ENCODE measurements around the gene RIMS4. TPM values are rescaled to one million over a fixed set of nuclear protein-coding genes. Genes with fewer than 3 reads are reported as not detected.

RIMS4 gene
- total and polyA plus RNA-seq, 7 donors: 0.01 to 0.73 (median 0.16) TPM

GRCh38 chr20:44810061-44810390 lies 320 bp downstream of the RIMS4 start:
- intact Hi-C loops (cut with DNase I): loop anchor here in 1 of 2 donors (5.0 kb wide), 1 partner anchor 63 kb away; the partner anchor contains the start of gene KCNK15
- no peak for ATAC-seq
- H3K9me3 ChIP-seq: peaks cover 10% of the 10 kb centered on the region
- TF ChIP-seq CTCF (IDR thresholded peaks at IDR 0.05): no peak
- H3K4me1 ChIP-seq: peaks cover 14% of the 10 kb centered on the region
- no peak overlapping the region for H3K27ac ChIP-seq
- H3K4me3 ChIP-seq: peak overlapping the region; percentile 51
- WGBS, 3 donors: 0 to 2% (median 0%) methylated on average over 7 to 49 of the region's 49 CpGs
- H3K36me3 ChIP-seq (ENCODE audit: insufficient read depth in 1 of 2, low read depth in 1 of 2): no peaks in the 10 kb centered on the region
- peaks cover 0 to 42% (median 11%) of the 10 kb centered on the region in 3 donors for H3K27me3 ChIP-seq (ENCODE audit: insufficient read depth in 3 of 3, low read length in 2 of 3)
- DNase-seq: no peak

- Histone ChIP-seq H3K9me3 (peaks cover 10% of the 10 kb centered on the region), H3K27me3 (ENCODE audit: insufficient read depth in 3 of 3, low read length in 2 of 3) (peaks cover 0 to 42% (median 11%) of the 10 kb centered on the region in 3 donors), H3K4me1 (peaks cover 14% of the 10 kb centered on the region), H3K4me3 (peak overlapping the region; percentile 51), H3K36me3 (ENCODE audit: insufficient read depth in 1 of 2, low read depth in 1 of 2) (no peaks in the 10 kb centered on the region), H3K27ac (no peak overlapping the region)
- DNase-seq (no peak), ATAC-seq (no peak)
- intact Hi-C loops (cut with DNase I): loop anchor here in 1 of 2 donors (5.0 kb wide), 1 partner anchor 62 kb away; the partner anchor contains the start of gene KCNK15
- TF ChIP-seq CTCF (IDR thresholded peaks at IDR 0.05): no peak
- 19 to 29% (median 21%) methylated on average over 32 to 34 of the region's 34 CpGs for WGBS, 3 donors
Measured at GRCh38 chr20:44809380-44810060, 826 bp downstream of the RIMS4 start.

GRCh38 chr20:44807684-44808056 lies 2.7 kb downstream of the RIMS4 start:
- ATAC-seq (no peak), DNase-seq (no peak)
- no peaks in the 10 kb centered on the region for H3K36me3 ChIP-seq (ENCODE audit: insufficient read depth in 1 of 2, low read depth in 1 of 2)
- 87 to 88% (median 88%) methylated on average over 4 of the region's 4 CpGs for WGBS, 3 donors
- no peak for TF ChIP-seq CTCF (IDR thresholded peaks at IDR 0.05)
- H3K4me3 ChIP-seq: no peak overlapping the region
- peaks cover 18% of the 10 kb centered on the region for H3K4me1 ChIP-seq
- intact Hi-C loops (cut with DNase I): no loop called here
- peaks cover 10% of the 10 kb centered on the region for H3K9me3 ChIP-seq
- peaks cover 0 to 38% (median 13%) of the 10 kb centered on the region in 3 donors for H3K27me3 ChIP-seq (ENCODE audit: insufficient read depth in 3 of 3, low read length in 2 of 3)
- H3K27ac ChIP-seq: no peak overlapping the region

- Histone ChIP-seq H3K4me3 (no peak overlapping the region), H3K27me3 (ENCODE audit: insufficient read depth in 3 of 3, low read length in 2 of 3) (peaks cover 0 to 38% (median 13%) of the 10 kb centered on the region in 3 donors), H3K4me1 (peaks cover 18% of the 10 kb centered on the region), H3K9me3 (peaks cover 8% of the 10 kb centered on the region), H3K36me3 (ENCODE audit: insufficient read depth in 1 of 2, low read depth in 1 of 2) (no peaks in the 10 kb centered on the region), H3K27ac (no peak overlapping the region)
- ATAC-seq: no peak
- no peak for DNase-seq
- no peak for TF ChIP-seq CTCF (IDR thresholded peaks at IDR 0.05)
- intact Hi-C loops (cut with DNase I): no loop called here
- WGBS, 3 donors: 63 to 67% (median 65%) methylated on average over 7 of the region's 7 CpGs
Measured at GRCh38 chr20:44807051-44807683, 3.2 kb downstream of the RIMS4 start.
